Spleen (tissue), 11 donors: ENCODE data around the gene ARHGAP28. TPM values are rescaled to one million over a fixed set of nuclear protein-coding genes. Genes with fewer than 3 reads are reported as not detected.

ENCODE experiments used
- DNase-seq: peaks from one replicate; pipeline ENCODE4 v3.0.0-alpha.2; 2020
- H3K27ac ChIP-seq, 8 donors: fragments of 200-600 bp; sonication (generic) in 7 of 8; 1 replicate in 4 of 8; 2 replicates in 4 of 8; pipeline versions ENCODE4 v1.5.0 to v1.8.0; 2016 to 2021; ENCODE audit warnings: inconsistent platforms in 4 of 8, mild to moderate bottlenecking in 4 of 8, moderate library complexity in 1 of 8
- H3K27me3 ChIP-seq, 7 donors: fragments of 200-600 bp; sonication (generic) in 6 of 7; replicated peaks in 1 of 7; 1 replicate in 4 of 7; 2 replicates in 3 of 7; pipeline versions ENCODE4 v1.5.0 to v1.8.0; 2016 to 2021; ENCODE audit warnings: inconsistent platforms in 3 of 7, mild to moderate bottlenecking in 1 of 7
- H3K36me3 ChIP-seq, 6 donors: fragments of 200-600 bp; sonication (generic) in 5 of 6; 1 replicate in 4 of 6; 2 replicates in 2 of 6; pipeline versions ENCODE4 v1.5.0 to v1.8.0; 2016 to 2021; ENCODE audit warnings: inconsistent platforms in 2 of 6
- H3K4me1 ChIP-seq, 6 donors: fragments of 200-600 bp; sonication (generic) in 5 of 6; 1 replicate in 3 of 6; 2 replicates in 3 of 6; pipeline versions ENCODE4 v1.5.0 to v1.8.0; 2016 to 2021; ENCODE audit warnings: inconsistent platforms in 3 of 6
- H3K4me3 ChIP-seq, 8 donors: fragments of 200-600 bp; sonication (generic) in 7 of 8; 1 replicate in 4 of 8; 2 replicates in 4 of 8; pipeline versions ENCODE4 v1.5.0 to v1.8.0; 2016 to 2021; ENCODE audit warnings: inconsistent platforms in 4 of 8, mild to moderate bottlenecking in 4 of 8, moderate library complexity in 2 of 8
- H3K9me3 ChIP-seq, 8 donors: fragments of 200-600 bp; sonication (generic) in 7 of 8; 1 replicate in 4 of 8; 2 replicates in 4 of 8; pipeline versions ENCODE4 v1.5.0 to v1.8.0; 2016 to 2021; ENCODE audit warnings: inconsistent platforms in 4 of 8
- CTCF ChIP-seq, 11 experiments: fragments of 200-600 bp in 7 of 11; fragments of 450-650 bp in 4 of 11; sonication (generic) in 4 of 11; IDR thresholded peaks in 8 of 11; conservative IDR thresholded peaks in 3 of 11; 1 replicate in 7 of 11; 2 replicates in 4 of 11; pipeline versions ENCODE4 v1.4.0 to v1.8.0; 2016 to 2021; ENCODE audit warnings: antibody characterized with exemption in 11 of 11, inconsistent platforms in 4 of 11, mild to moderate bottlenecking in 1 of 11
- POLR2A ChIP-seq, 3 donors: fragments of 450-650 bp; IDR thresholded peaks; one replicate each; pipeline ENCODE4 v1.5.1; 2017; ENCODE audit warnings: antibody characterized with exemption in 3 of 3, mild to moderate bottlenecking in 1 of 3
- POLR2AphosphoS5 ChIP-seq, 3 donors: sonication (generic); formaldehyde crosslinking; IDR thresholded peaks; one replicate each; pipeline ENCODE4 v1.5.1; 2017; ENCODE audit warnings: antibody characterized with exemption in 3 of 3
- WGBS, 5 donors: extraction: QIAGEN DNeasy Blood & Tissue Kit in 3 of 5; methylation state at CpG; one replicate each; pipeline versions ENCODE4 v1.1.5 to v1.1.7; 2013 to 2018; 5-methylcytosine and 5-hydroxymethylcytosine counted together
- intact Hi-C: fragments of 100-400 bp; cut with DNase I; formaldehyde crosslinking; loops from one replicate; pipeline ENCODE4 v1.15.0; 2023; ENCODE audit warnings: low total_unique reads
- polyA plus RNA-seq, 3 donors: library from polyadenylated mRNA; stranded (reverse); fragments of 200-250 nt; gene quantifications; one replicate each; pipeline ENCODE4 v1.2.1, GENCODE V29; 2013
- total RNA-seq, 7 donors: library from RNA; depleted of rRNA in 3 of 7; stranded (reverse); fragments of >200 nt in 3 of 7; fragmentation: NEBNext Ultra II Directional in 4 of 7; extraction: Animal tissue kit (Norgen Biotek cat#: 25700) in 4 of 7; gene quantifications; one replicate each; pipeline versions ENCODE4 v1.1.0 to v1.2.1, GENCODE V29; 2016 to 2021
- donor health status: healthy with polysubstance abuse.
- donor health status: DM: no; HTN: no; CAD: no; lungs with moderate emphysema.
- donor health status: DM: no; HTN: no; CAD: no.
- donor health status: Bipolar disorder and iron deficiency.
- donor health status: healthy.
- donor health status: DM: no; HTN: no; CAD: no.
- donor health status: DM: yes; HTN: yes; CAD: no.

ARHGAP28 gene
- total and polyA plus RNA-seq, 10 donors = 1.9 to 78.3 (median 30.3) TPM

GRCh38 chr18:6948281-6949055 lies 219.0 kb downstream of the ARHGAP28 start:
- Histone ChIP-seq H3K27me3 (no peaks in the 10 kb centered on the region), H3K9me3 (no peaks in the 10 kb centered on the region), H3K27ac (no peak overlapping the region), H3K36me3 (no peaks in the 10 kb centered on the region), H3K4me1 (no peaks in the 10 kb centered on the region), H3K4me3 (no peak overlapping the region)
- TF ChIP-seq CTCF (IDR thresholded peaks at IDR 0.05 in 8 of 11, conservative IDR thresholded peaks at IDR 0.05 in 3 of 11) (no peak), POLR2AphosphoS5 (IDR thresholded peaks at IDR 0.05) (no peak), POLR2A (IDR thresholded peaks at IDR 0.05) (no peak)
- no peak for DNase-seq
- intact Hi-C loops = no loop called here
- 89 to 96% (median 90%) methylated on average over 16 of the region's 16 CpGs for WGBS, 5 donors

DNA sequence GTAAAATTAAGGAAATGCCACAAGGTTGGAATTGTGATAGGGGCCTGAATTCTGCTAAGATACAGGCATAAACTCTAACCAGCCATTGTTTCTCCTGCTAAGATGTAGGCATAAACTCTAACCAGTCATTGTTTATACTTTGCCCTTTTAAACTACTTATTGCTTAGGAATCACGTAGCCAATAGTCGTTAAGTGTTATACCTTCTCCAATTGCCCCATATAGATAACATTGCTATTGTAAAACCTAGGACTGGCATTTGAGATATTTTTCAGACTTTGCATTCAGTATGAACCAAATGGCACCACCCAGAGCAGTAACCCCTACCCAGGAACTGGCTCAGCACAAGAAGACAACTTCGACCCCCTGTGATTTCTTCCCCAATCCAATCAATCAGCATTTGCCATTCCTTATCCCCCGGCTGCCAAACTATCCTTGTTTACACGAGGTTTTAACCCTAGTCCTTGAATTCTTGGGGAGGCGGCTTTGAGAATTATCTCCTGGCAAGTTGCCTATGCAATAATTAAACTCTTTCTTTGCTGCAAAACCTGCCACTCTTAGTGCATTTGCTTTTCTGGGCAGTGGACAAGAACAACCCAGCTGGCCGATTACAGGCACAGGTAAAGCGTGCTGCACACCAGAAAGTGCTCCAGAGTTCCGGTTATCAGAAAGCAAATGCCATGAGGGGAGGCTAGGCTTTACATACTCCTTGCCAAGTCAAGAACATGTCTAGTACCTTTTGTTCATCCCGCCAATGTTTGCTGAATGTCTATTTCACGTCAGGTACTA lies 220.5 kb downstream of the ARHGAP28 start:
- H3K27ac ChIP-seq = no peak overlapping the region
- intact Hi-C loops = no loop called here
- no peak for TF ChIP-seq CTCF (IDR thresholded peaks at IDR 0.05 in 8 of 11, conservative IDR thresholded peaks at IDR 0.05 in 3 of 11)
- TF ChIP-seq POLR2A (IDR thresholded peaks at IDR 0.05) = no peak
- TF ChIP-seq POLR2AphosphoS5 (IDR thresholded peaks at IDR 0.05) = no peak
- H3K27me3 ChIP-seq = no peaks in the 10 kb centered on the region
- no peak for DNase-seq
- no peak overlapping the region for H3K4me3 ChIP-seq
- no peaks in the 10 kb centered on the region for H3K9me3 ChIP-seq
- 76 to 88% (median 81%) methylated on average over 11 of the region's 11 CpGs for WGBS, 5 donors
- H3K36me3 ChIP-seq = no peaks in the 10 kb centered on the region
- H3K4me1 ChIP-seq = no peaks in the 10 kb centered on the region

- intact Hi-C loops = no loop called here
- 72 to 81% (median 74%) methylated on average over 14 of the region's 14 CpGs for WGBS, 5 donors
- no peak overlapping the region for H3K4me3 ChIP-seq
- H3K27ac ChIP-seq = no peak overlapping the region
- no peaks in the 10 kb centered on the region for H3K4me1 ChIP-seq
- no peaks in the 10 kb centered on the region for H3K9me3 ChIP-seq
- H3K27me3 ChIP-seq = no peaks in the 10 kb centered on the region
- H3K36me3 ChIP-seq = no peaks in the 10 kb centered on the region
- no peak for DNase-seq
- TF ChIP-seq CTCF (IDR thresholded peaks at IDR 0.05 in 8 of 11, conservative IDR thresholded peaks at IDR 0.05 in 3 of 11) (no peak), POLR2A (IDR thresholded peaks at IDR 0.05) (no peak), POLR2AphosphoS5 (IDR thresholded peaks at IDR 0.05) (no peak)
These were observed 221.1 kb downstream of the ARHGAP28 start for GRCh38 chr18:6950641-6951040.
